GM18520 (cell line): ENCODE measurements around the gene FAM221A.
"Not testable (repeated sequence)": the region's sequence is repeated elsewhere in the genome, so short reads cannot be mapped to it uniquely, and the experiment has no call there.

Experiments
- ATAC-seq: cut with Tn5 transposase; IDR thresholded peaks from one replicate; pipeline ENCODE4 v1.9.1; 2021; ENCODE audit not compliant: unreplicated experiment

The FAM221A gene

DNA sequence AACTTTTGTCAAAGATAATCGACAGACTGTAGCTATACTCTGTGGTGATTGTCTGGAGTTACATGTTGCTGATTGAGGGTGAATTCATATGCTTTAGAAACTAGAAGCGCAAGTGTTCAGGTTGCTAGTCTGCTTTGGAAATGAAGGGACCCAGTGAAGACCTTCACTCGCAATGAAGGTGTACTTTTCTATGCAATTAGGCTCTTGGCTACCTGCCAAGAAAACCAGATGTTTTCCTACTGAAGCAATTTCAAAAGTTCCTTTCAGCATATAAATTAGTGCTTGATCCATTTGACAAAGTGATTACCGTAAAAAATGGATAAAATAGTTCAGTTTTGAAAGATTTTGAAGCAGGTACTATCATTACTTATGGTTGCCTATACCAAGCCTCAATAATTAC, 20.0 kb downstream of the FAM221A start:
- no peak for ATAC-seq

DNA sequence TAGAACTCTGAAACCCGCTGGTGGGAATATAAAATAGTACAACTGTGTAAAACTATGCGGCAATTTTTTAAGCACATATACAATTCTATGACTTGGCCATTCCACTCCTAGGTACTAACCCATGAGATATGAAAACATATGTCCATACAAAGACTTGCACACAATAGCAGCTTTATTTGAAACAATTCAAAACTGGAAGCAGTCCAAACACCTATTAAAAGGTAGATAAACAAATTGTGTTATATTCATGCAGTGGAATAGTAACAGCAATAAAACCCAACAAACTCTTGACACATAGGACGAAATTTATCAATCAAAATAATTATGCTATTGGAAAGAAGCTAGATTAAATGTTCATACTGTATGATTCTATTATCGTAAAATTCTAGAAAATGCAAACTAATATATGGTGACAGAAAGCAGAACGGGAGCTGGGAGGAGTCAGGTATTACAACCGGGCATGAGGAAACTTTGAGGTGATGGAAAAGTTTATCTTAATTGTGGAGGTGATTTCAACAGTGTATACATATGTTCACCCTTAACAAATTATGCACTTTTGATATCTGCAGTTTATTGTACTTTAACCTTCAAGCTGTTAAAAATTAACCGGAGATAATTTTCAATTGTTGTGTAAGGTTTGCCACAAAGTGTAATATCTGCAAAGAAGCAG, 29.2 kb downstream of the FAM221A start:
- ATAC-seq: no peak

DNA sequence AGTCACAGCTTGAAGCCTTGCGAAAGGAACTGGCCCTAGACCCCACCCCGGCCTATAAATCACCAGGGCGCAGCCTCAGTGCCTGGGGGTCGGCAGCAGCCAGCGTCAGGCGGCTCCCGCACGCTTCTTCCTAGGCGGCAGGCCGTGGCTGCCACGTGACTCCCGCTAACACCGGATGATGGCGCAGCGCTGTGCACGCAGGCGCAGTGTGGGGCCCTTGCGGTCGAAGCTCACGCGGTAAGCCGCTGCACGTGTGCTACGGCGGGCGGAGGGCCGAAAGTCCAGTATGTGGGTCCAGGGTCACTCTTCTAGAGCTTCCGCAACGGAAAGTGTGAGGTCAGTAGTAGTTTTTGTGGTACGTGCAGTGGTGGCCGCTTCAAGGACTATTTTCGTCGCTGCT, 30.0 kb downstream of the FAM221A start, which contains the start of gene STK31:
TSS of gene STK31 (plus strand) at position 220 of the 400 bp plus-strand sequence. CDS start at position 287, 67 bp downstream.
- no peak for ATAC-seq

DNA sequence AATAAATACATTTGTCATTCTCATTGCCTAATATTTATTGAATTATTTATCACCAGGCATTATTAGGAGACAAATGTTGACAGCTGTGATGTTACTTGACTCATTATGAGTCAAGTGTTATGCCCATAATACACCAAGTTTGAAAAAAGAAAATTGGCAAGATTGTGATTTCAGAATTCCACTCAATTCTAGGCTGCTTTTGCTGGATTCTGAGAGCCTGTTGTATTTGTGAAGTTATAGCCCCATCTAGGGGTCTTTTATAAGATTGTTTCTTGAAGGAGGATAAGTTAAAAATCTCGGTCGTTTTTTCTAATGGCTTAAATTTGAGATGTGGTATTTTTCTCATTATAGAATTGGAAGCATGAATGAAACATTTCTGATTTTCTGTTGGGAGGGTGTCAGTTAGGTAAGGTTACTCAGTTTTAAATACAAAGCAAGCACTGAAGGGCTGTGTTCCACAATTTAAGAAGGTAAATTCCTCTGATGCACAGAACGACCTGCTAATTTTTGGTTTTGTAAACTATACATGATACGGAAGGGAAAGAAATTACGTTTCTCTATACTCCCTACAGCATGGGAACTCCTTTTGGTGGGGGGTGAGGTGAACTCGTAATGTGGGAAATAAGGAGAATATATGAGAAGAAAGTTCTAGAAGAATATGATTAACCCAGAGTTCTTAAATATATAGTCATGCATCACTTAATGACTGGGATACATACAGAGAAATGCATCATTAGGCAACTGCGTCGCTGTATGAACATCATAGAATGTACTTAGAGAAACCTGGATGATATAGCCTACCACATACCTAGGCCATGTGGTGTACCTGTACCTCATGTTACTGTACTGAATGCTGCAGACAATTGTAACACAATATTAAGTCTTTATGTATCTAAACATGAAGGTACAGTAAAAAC, 32.6 kb downstream of the FAM221A start:
- no peak for ATAC-seq

DNA sequence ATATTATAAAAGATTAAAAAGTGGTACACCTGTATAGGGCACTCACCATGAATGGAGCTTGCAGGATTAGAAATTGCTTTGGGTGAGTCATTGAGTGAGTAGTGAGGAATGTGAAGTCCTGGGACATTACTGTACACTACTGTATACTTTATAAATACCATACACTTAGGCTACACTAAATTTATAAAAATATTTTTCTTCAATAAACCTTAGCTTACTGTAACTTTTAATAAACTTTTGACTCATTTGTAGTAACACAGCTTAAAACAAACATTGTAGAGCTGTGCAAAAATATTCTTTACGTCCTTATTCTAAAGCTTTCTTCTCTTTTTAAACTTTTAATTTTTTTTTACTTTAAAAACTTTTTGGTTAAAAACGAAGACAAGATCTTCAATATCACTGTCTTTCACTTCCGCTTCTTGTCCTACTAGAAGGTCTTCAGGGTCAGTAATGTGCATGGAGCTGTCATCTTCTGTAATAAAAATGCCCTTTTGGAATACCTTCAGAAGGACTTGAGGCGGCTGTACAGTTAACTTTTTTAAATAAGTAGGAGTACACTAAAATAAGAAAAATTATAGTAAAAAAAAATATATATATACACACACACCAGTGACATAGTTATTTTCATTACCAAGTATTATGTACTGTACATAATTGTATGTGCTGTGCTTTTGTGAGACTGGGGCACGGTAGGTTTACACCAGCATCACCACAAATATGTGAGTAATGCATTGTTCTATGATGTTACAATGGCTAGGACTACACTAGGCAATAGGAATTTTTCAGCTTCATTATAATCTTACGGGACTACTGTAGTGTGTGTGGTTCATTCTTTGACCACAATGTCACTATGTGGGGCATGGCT, 33.5 kb downstream of the FAM221A start:
- no peak for ATAC-seq

DNA sequence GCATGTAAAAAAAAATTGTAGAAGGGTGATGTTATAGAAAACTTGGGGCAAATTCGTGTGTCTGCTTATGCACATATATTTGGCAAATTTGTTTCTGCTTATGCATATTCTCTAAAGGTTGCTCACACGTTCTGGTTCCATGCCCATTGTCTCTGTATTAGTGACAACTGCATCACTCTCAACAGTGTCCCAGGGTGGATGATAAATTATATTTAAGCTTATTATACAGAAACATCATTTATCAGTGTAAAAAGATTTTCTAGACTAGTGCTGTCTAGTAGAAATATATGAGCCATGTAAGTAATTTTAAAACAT, 34.1 kb downstream of the FAM221A start:
- ATAC-seq: no peak

DNA sequence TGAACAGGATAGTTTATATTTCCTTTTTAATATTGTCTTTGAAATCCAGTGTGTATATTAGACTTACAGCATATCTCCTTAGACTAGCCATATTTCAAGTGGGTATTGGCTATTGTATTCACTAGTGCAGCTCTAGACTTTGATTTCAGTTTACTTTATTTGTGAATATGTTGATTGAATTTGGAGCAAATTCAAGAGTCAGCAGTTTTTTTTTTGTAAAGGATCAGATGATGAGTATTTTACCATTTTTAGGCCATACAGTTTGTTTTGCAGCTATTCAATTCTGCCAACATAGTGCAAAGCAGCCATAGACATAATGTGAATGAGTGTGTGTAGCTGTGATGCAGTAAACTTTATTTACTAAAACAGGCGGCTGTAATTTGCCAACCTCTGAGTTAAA, 34.6 kb downstream of the FAM221A start:
- ATAC-seq: no peak

DNA sequence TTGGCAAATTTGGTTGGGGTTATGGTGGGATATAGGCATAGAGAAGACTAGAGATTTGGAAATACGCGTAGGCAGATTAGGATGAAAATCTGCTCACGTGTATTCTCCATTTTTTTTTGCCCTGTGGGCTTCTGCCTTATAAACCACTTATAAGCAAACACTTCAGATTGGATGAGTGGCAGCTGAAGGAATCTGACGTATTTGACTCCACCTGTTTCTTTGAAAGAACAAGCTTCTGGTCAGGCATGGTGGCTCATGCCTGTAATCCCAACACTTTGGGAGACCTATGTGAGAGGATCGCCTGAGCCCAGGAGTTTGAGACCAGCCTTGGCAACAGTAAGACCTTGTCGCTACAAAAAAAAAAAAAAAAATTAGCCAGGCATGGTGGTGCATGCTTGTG, 35.1 kb downstream of the FAM221A start:
- no peak for ATAC-seq

DNA sequence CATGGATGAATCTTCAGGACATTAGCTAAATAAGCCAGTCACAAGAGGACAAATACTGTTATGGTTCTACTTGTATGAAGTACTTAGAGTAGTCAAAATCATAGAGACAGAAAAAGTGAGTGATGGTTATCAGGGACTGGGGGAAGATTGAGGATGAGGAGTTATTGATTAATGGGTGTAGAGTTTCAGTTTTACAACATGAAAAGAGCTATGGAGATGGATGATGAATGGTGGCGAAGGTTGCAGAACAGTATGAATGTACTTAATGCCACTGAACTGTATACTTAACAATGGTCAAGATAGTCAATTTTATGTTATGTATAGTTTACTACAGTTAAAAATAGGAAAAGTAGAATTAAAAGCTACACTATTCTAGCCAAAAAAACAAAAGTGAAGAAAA, 37.8 kb downstream of the FAM221A start:
- ATAC-seq: no peak

DNA sequence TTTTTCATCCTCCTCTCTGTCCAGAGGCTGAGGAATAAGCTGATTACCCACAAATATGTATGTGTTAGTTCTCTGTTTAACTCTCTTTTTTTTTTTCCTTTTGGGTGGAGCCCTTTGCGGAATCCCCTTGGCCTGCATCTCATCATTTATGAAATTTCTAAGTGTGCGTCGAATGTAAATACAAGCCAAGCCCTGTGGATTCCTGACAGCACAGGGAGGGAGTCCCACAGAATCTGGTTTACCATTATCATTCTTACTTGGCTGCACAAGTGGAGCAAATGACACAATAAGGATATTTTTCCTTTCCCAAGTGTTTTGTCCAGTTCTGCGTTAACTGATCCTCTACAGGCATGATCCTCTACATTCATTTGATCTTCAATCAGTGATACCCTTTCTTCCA, 41.5 kb downstream of the FAM221A start:
- ATAC-seq: no peak

DNA sequence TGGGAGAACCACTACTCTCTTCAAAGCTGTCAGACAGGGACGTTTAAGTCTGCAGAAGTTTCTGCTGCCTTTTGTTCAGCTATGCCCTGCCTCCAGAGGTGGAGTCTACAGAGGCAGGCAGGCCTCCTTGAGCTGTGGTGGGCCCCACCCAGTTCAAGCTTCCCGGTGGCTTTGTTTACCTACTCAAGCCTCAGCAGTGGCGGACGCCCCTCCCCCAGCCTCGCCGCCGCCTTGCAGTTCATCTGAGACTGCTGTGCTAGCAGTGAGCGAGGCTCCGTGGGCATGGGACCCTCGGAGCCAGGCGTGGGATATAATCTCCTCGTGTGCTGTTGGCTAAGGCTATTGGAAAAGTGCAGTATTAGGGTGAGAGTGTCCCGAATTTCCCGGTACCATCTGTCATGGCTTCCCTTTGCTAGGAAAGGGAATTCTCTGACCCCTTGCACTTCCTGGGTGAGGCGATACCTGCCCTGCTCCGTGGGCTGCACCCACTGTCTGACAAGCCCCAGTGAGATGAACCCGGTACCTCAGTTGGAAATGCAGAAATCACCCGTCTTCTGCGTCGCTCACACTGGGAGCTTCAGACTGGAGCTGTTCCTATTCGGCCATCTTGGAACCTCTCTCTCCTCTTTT, 42.7 kb downstream of the FAM221A start:
- ATAC-seq: not testable (repeated sequence)

DNA sequence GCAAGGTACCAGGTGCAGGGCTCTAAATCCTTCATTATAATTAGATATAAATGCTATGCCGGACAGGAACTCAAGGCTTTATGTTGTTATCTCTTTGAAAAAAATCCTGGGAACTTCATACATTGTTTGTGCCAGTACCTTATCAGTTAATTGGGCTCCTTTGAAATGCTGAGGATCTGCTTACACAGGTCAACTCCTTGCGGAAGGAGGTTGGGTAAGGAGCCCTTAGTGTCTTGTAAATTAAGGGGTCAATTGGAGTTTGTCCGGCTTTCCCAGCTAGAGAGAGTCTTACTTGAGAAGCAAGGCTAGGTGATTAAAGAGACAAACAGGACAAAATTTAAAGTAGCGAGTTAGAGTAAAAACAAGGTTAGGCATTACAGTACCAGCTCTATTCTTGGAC, 44.1 kb downstream of the FAM221A start:
- not testable (repeated sequence) for ATAC-seq

DNA sequence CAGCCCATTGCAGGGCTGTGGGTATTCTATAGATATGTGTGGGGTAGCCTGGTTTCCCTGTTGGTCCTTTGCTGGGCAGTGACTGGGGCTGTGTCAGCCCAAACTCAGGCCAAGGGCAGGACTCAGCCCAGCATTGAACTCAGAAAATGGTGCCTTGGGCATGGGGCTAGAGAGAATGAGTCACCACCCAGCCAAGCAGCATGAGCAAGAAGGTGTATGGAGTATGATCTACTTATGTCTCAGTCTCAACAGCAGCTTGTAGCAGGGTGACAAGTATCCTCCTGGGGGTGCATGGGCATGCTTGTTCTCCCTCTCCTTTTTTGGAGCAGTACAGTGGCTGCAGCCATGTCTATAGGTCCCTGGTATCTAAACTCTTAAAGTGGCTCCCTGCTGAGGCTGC, 62.1 kb downstream of the FAM221A start:
- no peak for ATAC-seq

DNA sequence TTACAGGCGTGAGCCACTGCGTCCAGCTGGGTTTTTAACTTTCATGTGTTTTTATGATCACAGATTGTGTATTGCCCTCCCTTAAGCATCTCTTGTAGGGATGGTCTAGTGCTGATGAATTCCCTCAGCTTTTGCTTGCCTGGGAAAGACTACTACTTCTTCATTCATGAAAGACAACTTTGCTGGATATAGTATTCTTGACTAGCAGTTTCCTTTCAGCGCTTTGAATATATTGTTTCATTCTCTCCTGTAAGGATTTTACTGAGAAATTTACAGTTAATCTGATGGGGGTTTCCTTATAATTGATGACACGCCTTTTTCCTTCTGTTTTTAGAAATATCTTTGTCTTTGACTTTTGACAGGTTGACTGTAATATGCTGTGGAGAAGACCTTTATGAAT, 63.2 kb downstream of the FAM221A start:
- no peak for ATAC-seq

DNA sequence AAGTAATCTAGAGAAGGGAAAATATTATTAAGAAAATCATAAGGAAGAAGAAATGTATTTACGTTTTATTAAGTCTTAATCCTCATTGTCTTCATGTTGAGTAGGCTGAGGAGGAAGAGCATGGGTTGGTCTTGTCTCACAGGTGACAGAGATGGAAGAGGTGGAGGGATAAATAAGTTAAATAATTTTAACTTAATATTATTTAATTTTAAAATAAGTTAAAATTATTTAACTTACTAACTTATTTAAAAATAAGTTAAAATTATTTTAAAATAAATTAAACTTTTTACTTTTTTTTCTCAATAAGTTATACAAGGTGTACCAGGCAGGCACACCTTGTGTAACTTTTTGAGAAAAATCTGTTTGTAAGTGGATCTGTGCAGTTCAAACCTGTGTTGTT, 66.6 kb downstream of the FAM221A start:
- ATAC-seq: no peak

DNA sequence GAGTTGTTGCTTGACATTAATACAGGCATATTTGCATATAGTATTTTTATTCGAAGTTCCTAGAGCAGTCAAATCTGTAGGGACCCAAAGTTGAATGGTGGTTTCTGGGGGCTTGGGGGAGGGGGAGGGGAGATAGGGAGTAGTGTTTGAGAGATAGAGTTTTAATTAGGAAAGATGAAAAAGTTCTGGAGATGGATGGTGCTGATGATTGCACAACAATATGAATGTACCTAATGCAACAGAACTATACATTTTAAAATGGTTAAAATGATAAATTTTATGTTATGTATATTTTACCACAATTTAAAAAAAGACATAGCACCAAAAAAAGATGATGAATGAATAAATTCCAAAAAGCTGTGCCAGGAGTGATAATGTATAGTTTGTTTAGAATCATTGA, 71.9 kb downstream of the FAM221A start:
- no peak for ATAC-seq
